GM21423 (cell line): ENCODE data around the gene MYLK4.

Experiments
- ATAC-seq: cut with Tn5 transposase; IDR thresholded peaks from one replicate; pipeline ENCODE4 v1.9.1; 2021; ENCODE audit warnings: mild to moderate bottlenecking, moderate library complexity; ENCODE audit not compliant: unreplicated experiment

Gene MYLK4

DNA sequence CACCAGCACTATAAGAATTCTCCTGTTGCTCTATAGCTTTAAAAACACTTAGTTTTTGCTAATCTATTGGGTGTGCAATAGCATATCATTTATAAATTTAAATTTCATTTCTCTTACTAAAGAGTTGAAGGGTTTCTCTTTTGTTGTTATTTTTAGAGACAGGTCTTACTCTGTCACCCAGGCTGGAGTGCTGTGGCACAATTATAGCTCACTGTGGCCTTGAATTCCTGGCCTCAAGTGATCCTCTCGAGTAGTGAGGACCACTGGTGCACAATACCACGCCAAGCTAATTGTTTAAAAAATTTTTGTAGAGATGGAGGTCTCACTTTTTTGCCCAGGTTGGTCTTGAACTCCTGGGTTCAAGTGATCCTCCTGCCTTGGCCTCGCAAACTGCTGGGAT is 8.3 kb upstream of the MYLK4 start:
- no peak for ATAC-seq

DNA sequence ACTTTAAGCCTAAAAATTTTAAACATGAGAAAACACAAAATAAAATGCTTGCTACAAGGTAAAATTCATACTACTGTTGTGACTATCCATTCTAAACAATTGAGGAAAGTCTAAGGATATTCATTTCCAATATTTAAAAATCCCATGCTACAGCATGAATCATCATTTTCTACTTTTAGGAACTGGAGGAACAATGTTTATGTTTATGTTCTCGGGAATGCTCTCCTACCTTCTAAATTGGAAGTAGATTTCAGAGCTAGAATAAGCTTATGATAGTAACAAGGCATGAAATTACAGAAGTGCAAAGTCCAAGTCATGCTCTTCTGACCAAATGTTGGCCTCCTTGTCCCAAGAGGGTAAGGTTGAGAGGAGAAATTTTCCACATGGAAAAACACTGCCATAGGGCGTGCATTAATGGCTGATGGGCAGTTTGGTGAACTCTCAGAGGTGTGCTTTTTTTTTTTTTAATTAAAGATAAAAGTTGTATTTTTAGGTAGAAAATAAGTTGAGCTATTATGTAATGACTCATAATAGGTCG is 6.0 kb upstream of the MYLK4 start:
- ATAC-seq: no peak

DNA sequence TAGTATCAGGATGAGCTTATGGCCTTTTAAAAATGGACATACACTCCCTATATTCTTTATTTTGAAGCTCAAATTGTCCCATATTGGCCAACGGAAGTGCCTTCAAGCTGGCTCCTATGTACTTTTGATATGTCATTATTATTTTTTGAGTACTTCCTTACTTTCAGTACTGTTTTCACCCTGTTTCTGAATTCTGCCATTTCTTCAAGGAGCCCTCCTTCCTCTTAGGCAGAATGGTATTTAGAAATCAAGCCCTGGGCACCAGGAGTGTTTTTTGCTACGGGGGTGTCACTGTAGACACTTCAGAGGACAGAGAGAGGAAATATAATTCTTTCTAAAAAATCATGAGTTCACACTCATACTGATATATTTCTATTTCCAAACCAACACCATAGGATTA is 5.5 kb upstream of the MYLK4 start:
- ATAC-seq: no peak

DNA sequence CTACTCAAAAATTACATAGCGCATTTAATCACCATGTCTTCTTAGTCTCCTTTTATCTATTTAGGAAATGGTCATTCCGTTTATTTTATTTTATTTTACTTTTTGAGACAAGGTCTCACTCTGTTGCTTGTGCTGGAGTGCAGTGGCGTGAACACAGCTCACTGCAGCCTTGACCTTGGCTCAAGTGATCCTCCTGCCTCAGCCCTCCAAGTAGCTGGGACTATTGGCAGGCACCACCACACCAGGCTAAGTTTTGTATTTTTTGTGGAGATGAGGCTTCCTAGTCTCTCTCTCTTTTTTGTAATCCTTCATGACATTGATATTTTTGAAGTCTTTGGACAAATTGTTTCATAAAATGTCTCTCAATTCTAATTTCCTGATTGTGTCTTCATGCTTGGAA is 4.7 kb upstream of the MYLK4 start:
- ATAC-seq: no peak

DNA sequence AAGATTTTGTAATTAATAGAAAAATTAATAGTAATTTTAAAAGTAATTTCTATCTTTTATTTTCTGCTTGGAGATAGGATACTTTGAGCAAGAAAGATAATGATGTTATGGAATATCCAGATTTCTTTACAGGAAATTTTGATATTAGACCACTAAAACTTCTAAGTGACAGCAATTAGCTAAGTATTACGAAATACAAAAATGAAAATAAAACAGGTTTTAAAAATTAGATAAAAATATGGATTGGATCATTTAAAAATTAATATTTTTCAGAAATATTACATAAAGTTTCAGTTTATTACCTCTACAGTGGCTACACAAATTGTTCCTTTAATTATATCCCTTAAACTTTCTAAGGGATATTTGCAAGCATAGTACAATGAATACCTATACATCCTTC is 4.2 kb upstream of the MYLK4 start:
- no peak for ATAC-seq

DNA sequence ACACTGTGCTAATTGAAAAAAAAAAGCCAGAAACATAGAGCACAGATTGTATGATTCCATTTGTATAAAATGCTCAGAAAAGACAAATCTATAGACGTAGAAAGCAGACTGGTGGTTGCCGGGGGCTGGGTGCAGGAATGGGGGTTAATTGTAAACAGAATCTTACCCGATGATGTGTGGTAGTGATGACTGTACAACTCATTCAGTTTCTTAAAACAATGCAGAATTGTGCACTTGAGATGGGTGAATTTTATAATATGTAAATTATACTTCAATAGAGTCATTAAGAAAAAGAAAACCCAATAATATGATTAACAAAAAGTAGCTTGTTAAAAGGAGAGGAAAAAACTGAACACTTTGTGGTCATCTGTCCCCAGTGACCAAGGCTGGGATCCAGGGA is 3.7 kb upstream of the MYLK4 start:
- no peak for ATAC-seq

DNA sequence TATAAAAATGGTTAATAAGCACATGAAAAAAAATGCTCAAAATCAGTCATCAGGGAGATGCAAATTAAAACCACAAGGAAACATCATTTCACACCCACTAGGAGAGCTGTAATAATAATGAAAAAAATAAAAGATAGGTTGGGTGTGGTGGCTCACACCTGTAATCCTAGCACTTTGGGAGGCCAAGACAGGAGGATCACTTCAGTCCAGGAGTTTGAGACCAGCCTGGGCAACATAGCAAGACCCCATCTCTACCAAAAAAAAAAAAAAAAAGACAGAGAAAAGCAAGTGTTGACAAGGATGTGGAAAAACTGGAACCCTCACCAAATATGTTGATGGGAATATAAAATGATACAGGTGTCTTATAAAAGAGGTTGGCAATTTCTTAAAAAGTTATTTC is 3.0 kb upstream of the MYLK4 start:
- ATAC-seq: no peak

DNA sequence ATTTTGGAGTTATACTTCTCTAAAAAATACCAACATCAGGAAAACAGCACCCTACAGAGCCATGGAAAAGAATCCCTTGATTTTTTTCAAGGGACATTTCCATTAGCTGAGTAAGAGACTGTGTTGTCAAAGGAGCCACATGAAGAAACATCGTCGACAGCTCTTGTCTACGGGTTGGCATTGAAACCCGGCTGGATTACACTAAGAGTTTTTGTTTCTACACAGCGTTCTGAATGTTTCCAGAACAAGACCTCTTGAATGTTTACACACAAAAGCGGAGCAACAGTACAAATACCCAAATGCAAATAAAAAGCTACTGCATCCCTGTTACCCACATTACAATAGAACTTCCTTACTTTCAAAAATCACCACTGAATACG is 2.4 kb upstream of the MYLK4 start:
- no peak for ATAC-seq

DNA sequence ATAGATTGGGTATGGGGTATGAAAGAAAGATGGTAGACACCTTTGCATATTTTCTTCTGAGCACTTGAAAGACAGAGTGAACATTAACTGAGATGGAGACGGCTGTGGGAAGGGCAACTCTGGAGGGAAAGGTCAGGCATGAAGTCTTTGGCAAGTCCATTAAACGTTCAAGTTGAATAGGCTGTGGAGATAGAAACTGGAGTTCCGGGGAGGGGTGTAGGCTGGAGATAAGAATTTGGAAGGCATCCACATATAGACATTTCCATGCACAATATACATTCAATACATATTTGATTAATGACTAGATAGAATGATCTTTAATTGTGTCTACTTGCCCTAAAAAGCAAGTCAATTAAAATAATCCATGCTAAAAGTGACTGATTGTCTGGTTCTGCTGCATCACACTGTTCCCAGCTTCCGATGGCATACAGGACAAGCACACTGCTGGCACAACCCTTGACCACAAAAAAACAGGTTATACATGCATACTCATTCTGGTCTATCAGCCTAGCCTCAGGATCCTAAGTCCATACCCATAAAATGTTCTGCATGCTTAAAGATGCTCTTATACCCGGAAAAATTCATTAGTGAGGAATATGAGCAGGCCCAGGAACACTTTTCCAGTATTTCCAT is 1.9 kb upstream of the MYLK4 start:
- ATAC-seq: no peak

DNA sequence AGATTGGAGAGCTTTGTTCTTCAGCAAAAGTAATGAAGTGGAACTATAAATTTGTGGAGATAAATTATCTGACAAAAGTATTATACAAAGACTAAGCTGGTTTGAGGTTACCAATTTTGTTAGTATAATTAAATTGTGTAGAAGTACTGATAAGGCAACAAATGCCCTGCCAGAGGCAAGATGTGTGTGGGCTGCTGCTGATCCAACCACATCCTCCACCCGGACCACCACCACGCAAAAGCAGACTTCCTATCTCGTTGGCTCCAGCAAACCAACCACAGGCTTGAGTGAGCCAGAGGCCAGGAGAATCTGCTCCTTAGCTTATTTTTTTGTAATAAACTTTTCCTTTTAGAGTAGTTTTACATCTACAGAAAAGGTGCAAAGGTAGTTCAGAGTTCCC is 1.1 kb upstream of the MYLK4 start:
- no peak for ATAC-seq

DNA sequence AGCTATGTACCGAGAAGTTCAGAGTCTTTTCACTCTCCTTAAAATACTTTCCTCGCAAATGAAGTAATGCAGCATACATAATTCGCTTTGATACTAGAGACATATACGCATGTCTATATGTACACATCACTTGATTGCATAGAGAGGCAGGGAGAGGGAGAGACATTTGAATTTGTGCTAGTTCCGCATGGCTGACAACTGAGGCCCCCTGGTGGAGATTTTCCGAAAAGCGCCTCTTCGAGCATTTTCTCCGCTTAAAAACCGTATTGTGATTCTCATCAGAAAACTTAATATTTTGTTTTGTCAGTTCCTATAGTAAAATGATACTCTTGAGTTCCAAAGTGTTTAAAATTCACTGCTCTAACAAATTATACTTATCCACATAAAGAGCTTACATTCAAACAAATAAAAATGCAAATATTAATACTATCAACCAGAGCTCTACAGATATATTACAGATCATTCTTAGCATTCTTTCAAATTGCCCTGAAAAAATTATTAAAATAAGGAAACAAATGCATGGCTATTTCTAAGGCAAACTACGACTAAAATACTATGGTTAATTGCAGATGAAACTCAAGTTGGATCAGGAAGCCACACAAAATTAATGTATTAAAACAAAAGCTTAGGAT is 637 bp downstream of the MYLK4 start:
- no peak for ATAC-seq

DNA sequence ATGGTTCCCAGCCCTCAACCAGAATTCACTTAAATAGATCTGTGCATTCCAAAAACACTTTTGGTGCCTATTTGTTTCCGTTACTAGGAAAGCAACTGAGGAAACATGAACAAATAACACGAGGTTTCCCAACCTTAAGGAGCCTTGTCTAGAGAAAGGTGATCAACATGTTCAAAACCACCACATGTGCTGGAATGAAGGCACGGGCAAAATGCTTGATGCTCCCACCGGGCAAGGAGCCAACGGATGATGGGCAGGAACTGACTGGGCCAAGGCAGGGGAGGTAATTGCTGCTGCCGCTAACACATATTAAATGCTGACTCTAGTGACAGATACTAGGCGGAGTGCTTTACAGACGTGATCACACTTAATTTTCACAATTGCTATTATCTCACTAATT is 2.5 kb downstream of the MYLK4 start:
- ATAC-seq: no peak

DNA sequence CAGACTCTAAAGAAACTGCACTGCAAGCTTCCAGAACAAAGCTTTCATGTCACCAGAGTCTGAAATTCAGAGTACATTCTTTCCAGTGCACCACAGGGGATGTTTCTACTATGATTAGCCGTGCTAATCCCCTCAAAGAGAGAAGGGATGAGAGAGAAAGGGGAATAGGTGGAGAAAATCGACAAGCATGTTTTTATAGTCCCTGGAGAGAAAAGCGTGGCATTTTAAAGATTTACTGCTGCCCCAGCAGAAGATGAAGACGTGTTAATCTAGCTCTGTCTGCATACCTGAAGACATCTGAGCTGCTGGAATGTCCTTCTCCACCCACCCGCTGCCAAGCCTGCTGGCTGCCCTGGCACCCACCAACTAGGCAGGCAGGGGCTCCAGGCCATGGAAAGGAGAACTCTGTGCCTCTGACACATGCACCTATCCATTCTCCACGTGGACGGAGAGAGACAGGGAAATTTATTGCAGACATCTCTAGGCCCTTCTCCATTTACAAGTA is 4.1 kb downstream of the MYLK4 start:
- no peak for ATAC-seq

DNA sequence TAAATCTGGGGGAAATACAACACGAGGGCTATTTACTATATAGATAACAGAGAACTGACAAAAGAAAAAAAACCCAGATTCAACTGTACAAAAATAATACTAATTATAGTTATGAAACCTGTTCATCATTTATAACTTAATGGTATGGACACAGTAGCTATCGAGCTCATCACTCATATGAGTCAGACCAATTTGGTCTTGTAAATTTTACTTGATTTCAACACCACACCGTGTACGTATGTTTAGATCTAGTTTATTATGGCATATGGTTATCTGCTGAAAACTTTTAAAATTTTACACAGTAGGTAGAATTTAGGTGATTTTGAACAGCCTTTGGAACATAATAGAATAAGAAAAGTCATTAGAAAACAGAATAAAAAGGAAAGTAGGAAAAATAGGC is 5.5 kb downstream of the MYLK4 start:
- ATAC-seq: no peak

DNA sequence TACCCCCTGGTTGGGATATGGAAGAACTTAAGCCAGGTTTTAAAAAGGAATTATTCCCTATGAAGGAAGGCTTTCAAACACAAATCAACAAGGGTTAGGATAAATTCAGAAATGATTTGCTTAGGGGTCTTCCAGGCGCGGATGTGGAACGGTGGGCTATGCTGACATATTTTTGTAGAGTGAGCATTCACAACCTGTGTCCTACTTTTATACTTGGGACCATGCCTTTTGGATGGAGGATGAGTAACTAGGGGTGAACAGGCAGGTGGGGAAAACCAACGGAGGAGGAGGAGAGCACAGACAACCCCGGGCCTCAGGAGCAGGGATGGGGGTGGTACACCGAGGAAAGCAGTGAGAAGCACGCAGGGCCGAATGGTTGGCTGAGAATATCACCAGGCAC is 5.9 kb downstream of the MYLK4 start:
- no peak for ATAC-seq

DNA sequence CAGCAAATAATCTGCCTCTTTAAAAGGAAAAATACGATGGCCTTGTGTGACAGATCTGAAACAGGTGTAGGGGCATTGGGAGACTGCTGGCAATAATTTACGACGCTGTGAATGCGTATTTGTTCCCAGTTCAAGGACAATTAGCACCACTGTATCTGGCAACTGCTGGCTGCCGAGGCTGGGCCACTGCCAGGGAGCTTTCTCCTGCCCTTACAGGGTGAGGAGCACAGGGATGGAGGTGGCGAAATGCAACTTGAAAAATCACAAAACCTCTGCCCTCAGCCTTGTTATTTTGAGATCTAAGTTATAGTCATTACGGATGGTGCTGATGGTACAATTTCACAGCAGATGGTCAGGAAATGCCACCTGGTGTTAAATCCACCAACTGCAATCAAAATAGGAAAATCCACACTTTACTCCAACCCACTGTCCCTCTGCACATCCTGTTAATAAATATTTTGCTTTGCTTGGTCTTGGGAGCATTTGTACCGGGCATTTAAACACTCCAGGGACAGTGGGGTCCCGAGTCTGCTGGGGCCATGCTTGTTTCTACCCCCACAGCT is 6.4 kb downstream of the MYLK4 start:
- no peak for ATAC-seq

DNA sequence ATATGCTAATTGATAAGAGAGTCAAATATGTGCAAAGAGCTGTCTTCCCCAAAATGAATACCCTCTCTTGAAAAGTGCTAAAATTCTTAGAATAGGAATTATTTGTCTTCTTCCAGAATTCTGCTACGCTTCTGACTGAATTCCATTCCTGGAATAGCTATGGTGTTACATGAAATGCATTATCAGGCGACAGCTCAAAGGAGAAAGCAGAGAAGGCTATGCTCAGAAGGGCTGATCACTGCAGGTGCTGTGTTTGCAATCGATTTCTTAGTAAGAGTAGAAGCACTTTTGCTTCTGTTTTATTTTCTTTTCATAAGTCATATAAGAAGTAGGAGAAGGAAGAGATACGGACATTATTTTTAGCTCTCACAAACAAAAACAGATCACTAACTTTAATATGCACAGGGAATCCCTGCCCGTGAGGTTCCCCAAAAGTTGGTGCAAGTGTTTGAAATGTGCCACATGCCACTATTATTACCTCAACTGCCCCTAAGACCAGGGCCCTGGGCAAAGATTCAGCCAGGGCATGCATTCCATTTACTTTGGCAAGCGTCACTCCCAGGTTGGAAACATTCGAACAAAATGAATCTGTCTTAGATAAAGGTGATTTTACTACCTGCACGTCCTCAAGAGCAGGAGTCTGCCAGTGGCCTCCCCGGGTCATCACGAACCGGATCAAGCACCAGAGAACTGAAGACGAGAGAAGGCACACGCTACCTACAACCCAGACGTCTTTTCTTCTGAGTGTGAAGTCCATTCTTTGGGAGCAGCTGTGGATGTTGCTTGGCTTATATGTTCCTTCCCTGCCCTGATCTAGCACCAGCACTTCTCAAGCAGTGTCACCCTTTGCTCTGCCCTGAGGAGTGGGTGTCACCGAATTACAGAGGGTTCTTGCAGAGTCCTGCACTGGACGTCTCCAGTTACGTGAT is 7.2 kb downstream of the MYLK4 start:
- ATAC-seq: no peak

DNA sequence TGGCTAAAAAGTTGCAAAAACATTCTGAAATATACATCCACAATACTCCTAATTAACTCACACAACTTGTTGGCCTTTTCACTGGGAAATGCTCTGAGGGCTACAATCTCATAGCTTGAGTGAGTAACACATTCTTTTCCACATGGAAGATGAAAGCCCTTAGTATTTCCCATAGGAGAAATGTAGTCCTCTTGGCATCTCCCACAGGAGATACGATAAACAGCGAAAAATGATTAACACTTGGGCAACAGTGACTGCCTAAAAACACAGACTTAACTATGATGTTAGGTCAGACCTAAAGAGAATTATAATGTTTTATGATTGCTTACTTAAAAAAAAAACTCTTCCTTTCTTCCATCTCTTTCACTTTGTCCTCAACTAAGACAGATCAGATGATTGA is 9.0 kb downstream of the MYLK4 start:
- ATAC-seq: no peak

DNA sequence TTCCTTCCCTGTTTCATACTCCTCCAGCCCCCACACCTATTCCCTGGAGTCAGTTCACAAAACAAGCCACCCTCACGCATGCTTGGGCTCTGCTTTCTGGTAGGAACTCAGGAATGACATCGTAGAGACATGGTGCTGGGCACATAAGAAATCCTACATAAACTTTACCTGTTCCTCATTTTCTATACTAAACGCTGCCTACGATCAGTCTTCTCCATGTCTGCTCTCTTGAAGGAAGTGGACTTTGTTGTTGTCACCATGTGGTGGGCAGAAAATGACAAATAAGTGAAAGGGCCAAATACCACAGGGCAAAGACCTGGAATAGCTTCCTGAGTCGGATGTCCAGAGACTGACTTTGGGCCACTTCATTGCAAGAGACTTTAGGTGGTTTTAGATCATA is 10.1 kb downstream of the MYLK4 start:
- ATAC-seq: no peak

DNA sequence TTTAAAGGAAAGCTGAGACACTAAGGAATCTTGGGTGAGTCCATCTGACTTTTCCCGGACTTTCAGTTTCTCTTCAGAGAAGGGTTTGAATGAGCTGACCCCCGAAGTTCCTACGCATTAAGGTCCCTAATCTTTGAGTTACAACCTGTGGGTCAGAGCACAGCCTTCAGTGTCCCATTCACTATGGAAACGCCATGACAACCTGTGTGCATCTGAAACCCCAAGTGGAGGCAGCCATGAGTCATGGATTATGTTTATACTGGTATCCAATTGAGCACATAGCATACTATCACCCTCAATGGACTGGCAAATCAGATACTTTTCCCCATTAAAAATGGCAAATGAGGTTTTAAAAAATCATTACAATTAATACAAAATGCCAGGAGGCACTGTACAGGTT is 11.4 kb downstream of the MYLK4 start:
- ATAC-seq: no peak

DNA sequence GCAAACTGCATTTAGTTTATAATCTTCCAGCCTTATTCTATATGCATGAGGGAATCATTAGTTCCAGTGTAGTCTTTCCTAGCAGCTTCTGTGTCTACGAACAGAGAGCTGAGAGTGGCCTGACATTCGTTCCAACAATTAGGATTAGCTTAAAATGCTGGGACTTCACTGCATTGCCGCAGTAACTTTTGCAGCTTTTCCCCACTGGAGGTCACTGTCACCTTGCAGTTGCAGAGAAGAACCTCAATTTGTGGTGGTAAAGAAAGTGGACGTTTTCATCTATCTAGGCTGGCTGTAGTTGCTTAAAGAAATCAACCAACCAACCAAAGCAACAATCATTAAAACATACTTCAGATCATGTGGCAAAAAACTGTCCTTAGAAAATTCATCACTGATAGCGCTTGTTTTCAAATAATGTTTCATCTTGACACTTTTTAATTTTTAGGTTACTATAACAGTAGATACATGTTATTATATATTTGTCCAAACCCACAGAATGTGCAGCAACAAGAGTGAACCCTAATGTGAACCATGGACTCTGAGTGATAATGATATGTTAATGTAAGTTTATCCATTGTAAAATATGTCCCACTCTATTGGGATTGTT is 12.2 kb downstream of the MYLK4 start:
- ATAC-seq: no peak
